Stimulated activated CD8-positive, alpha-beta memory T cell treated with anti-CD3 and anti-CD28 coated beads, Interleukin-4, amount 100 ng/mL, for 4 hours (primary cell): ENCODE measurements around the gene PIK3R1.

Experiments
- DNase-seq, 2 donors: peaks; one replicate each; pipeline ENCODE4 v3.0.0-alpha.2; 2020; ENCODE audit warnings: low read depth in 2 of 2, low spot score in 1 of 2

The PIK3R1 gene

GRCh38 chr5:68251386-68251785, 35.8 kb downstream of the PIK3R1 start:
- peak; percentile 59 to 66 for DNase-seq

- no peak for DNase-seq
Measured at GRCh38 chr5:68251804-68252522, 36.4 kb downstream of the PIK3R1 start.

DNA sequence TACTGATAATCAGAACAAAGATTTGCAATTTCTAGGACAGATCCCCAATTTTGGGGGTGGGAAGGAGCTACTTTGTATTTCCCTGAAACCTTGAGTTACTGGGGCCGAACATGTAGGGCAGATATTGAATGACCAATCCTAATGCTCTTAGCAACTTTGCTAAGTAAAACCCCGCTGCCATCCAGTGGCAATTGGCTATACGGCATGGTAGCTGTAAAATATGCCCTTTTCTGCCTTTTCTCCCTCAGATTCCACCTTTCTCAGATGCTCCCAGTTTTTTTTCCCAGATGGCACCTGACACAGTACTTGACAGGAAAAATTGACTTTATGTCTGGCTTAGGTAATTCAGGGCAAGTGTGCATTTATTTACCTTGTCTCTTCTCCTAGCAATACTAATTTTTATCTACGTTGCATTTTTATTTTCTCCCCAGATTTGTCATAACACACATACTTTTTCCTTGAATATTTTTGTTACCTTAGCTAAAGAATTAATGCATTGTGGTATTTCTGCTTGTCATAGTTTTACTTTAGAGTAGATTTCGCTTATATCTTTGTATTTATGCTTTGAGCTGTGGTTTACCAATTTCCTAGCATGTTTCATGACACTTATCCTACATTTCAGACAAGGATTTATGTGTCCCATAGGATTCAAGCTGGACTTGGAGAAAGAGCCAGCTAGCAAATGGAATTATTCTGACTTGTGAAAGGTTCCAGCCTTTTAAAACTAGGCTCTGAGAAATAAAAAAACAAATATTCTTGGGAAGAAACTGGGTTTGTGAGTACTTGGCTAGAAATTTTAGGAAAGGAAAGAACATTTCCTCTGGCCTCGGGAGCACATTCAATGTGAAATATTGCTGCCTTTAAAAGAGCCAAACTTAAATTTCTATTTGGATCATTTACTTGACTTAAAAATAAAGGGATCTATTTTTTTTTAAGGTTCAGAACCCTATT, 37.4 kb downstream of the PIK3R1 start:
- DNase-seq, result no peak

GRCh38 chr5:68253624-68254585, 38.3 kb downstream of the PIK3R1 start:
- DNase-seq, result no peak

GRCh38 chr5:68254810-68255209, 39.3 kb downstream of the PIK3R1 start:
- no peak for DNase-seq

DNA sequence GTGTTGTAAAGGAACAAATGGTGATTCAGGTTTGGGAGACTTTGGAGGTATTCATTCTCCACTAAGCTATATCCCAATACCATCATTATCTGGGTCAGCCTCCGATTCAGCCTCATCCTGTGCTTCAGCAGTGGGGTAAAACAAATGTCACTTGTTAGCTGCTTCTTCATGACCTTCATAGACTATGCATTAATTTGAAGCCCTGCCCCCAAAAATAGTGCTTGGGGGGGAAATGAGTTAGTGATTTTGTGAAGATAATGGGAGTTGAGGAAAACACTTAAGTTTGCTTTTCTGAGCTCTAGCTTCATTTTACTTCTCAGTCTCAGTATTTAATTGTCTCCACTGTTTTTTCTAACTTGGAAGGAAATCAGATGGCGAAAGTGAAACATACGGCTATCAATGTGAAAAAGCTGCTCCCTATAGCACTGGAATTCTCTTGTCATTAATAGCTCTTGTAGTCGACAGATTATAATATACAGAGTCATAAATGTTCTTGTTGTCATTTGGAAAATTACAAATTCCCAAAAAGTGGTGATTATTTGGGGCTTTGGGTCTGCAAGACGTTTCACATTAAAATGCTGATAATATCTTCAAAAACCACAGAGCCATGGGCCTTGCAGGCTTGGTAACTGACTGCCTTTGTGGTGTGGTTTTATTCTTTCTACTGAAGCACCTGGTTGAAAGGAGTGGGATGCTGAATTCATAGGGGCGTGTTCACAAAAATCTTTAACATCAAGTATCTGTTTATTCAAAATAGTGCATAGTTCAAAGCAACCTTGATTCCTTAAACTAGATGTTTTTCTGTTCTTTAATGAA, 40.0 kb downstream of the PIK3R1 start:
- DNase-seq, result no peak

DNA sequence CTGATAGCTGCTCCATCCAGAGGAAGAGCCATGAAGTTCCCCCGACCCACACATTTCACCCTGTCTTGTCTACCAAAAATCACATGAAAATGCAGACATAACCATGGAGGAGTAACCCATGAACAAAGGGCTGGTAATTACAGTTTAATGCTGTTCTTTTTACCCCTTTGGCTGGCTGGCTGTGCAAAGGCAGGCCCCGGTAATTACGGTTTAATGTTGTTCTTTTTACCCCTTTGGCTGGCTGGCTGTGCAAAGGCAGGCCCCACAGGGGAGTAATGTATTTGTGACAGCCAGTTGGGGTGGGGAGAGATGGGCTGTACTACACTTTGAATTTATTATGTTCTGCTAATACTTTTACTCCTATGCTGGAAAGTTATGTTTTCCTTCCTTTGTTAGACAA, 41.7 kb downstream of the PIK3R1 start:
- DNase-seq, result no peak

- no peak for DNase-seq
Measured at GRCh38 chr5:68258531-68258930, 43.0 kb downstream of the PIK3R1 start.

DNA sequence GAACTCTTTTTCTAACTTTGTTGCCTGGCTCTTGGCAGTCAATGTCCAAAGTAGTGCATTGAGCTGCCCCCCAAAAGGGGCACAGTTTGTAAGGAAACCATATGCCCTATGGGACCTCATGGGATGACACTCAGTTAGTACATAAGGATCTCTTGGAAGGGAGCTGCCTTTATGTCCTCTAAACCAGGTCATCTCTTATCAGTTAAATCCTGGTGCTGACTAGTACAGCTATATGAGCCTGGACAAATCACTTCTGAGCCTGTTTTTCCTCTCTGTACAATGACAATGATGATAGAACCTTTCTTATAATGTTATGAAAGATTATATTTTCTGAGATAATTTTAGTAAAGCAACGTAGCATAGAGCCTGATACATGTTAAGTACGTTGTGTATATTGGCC, 44.1 kb downstream of the PIK3R1 start:
- DNase-seq, result no peak

GRCh38 chr5:68260467-68260866, 44.9 kb downstream of the PIK3R1 start:
- DNase-seq, result no peak

DNA sequence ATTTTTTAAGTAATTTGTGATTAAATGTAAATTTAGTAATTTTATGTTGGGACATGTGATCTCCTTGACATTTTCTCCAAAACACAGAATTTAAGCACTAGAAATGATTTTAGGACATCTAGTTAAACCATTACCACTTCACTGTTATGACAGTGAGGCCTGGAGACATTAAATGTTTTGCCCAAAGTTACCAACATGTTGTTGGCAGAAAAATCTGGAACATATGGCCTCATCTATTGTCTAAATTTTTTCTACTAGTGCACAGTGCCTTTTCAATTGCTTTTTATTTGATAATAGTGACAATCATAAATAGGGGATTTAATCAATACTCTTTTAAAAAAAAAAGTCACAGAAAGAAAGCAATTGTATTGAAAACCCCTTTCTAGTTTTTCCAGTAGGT, 45.6 kb downstream of the PIK3R1 start:
- no peak for DNase-seq

- no peak for DNase-seq
Measured at GRCh38 chr5:68261569-68262065, 46.1 kb downstream of the PIK3R1 start.

GRCh38 chr5:68264024-68264956, 48.7 kb downstream of the PIK3R1 start:
- DNase-seq, result no peak

GRCh38 chr5:68265347-68265746, 49.8 kb downstream of the PIK3R1 start:
- no peak for DNase-seq

GRCh38 chr5:68265822-68266395, 50.4 kb downstream of the PIK3R1 start:
- no peak for DNase-seq

DNA sequence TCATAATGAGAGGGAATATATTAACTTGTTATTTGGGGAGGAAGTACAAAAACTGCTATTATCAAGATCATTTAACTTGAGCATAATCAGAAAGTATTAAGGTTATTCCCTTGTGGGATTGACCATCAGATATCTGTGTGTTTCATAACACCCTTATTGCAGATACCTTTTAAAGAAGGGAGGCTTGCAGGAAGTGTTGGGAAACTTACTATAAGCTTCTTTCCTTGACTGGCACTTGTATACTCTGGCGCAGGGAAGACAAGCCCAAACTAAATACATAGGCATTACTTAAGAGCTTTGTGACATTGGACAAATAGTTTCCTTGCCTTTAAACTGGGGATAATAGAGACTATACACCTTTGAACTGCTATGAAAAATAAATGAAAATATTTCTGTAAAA, 50.9 kb downstream of the PIK3R1 start:
- no peak for DNase-seq

DNA sequence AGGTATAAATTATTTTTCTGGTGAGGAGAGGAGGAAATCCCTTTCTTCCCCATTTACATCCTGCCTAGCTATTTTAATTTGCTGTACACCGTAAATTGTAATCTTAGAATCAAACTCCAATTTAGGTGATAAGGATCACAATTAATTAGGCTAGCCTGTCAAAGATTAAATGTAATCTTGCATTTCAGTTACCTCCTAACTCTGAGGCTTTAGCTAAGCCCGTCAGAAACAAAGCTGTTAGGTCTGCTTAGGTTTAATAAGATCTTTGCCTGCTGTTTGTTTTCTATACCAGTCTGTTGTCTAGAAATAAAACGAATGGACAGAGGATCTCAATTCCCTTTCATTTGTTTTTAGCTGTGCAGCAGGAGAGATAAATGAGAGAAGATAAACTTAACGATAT, 51.5 kb downstream of the PIK3R1 start:
- no peak for DNase-seq

- no peak for DNase-seq
Measured at GRCh38 chr5:68268101-68268851, 52.7 kb downstream of the PIK3R1 start.
